Neuronal stem cell (in vitro differentiated cells): ENCODE measurements around the gene MAB21L4.
A peak's percentile ranks its signal among the peaks of the same experiment; 100 is the strongest.

Experiments
- DNase-seq: peaks from one replicate; pipeline ENCODE4 v3.0.0-alpha.2; 2013; ENCODE audit warnings: low spot score
- H2AFZ ChIP-seq: one replicate; pipeline ENCODE4 v1.6.1; 2013; ENCODE audit warnings: mild to moderate bottlenecking, low read length, inconsistent platforms
- H2AK5ac ChIP-seq: 2 replicates; pipeline ENCODE4 v1.6.1; 2013; ENCODE audit warnings: low read depth, mild to moderate bottlenecking, inconsistent platforms, low read length, moderate library complexity, mixed read lengths
- H2BK120ac ChIP-seq: 2 replicates; pipeline ENCODE4 v1.6.1; 2013; ENCODE audit warnings: low read depth, mild to moderate bottlenecking, inconsistent platforms, low read length, moderate library complexity, mixed read lengths
- H2BK12ac ChIP-seq: one replicate; pipeline ENCODE4 v1.6.1; 2013; ENCODE audit warnings: low read length, inconsistent platforms
- H2BK15ac ChIP-seq: 2 replicates; pipeline ENCODE4 v1.6.1; 2013; ENCODE audit warnings: mild to moderate bottlenecking, low read length, inconsistent platforms, mixed read lengths
- H2BK5ac ChIP-seq: one replicate; pipeline ENCODE4 v1.6.1; 2013; ENCODE audit warnings: inconsistent platforms, mild to moderate bottlenecking, low read length, moderate library complexity
- H3K14ac ChIP-seq: one replicate; pipeline ENCODE4 v1.6.1; 2013; ENCODE audit warnings: low read length, inconsistent platforms
- H3K18ac ChIP-seq: 2 replicates; pipeline ENCODE4 v1.6.1; 2013; ENCODE audit warnings: low read length, inconsistent platforms
- H3K23ac ChIP-seq: 2 replicates; pipeline ENCODE4 v1.6.1; 2013; ENCODE audit warnings: low read depth, mild to moderate bottlenecking, mixed read lengths, low read length, inconsistent platforms; ENCODE audit not compliant: poor library complexity
- H3K27ac ChIP-seq: replicated peaks from 3 replicates; pipeline ENCODE4 v1.5.1; 2013; ENCODE audit warnings: low read length, inconsistent platforms
- H3K27me3 ChIP-seq, 3 experiments: 2 replicates each; pipeline ENCODE4 v1.6.1; 2013; ENCODE audit warnings: low read length in 3 of 3, mild to moderate bottlenecking in 2 of 3, inconsistent platforms in 1 of 3, low read depth in 1 of 3, mixed read lengths in 1 of 3, moderate library complexity in 1 of 3; ENCODE audit not compliant: control insufficient read depth in 3 of 3, insufficient read depth in 3 of 3
- H3K36me3 ChIP-seq, 2 donors: replicated peaks in 1 of 2; 2 replicates each; pipeline ENCODE4 v1.6.1; 2013; ENCODE audit warnings: low read length in 2 of 2; ENCODE audit not compliant: control insufficient read depth in 2 of 2, insufficient read depth in 2 of 2
- H3K4ac ChIP-seq: 2 replicates; pipeline ENCODE4 v1.6.1; 2013; ENCODE audit warnings: inconsistent platforms, mild to moderate bottlenecking, low read length, moderate library complexity
- H3K4me1 ChIP-seq, 2 donors: 1 replicate in 1 of 2; 2 replicates in 1 of 2; pipeline ENCODE4 v1.6.1; 2013; ENCODE audit warnings: low read length in 2 of 2, low read depth in 1 of 2; ENCODE audit not compliant: control insufficient read depth in 2 of 2, insufficient read depth in 1 of 2
- H3K4me2 ChIP-seq: one replicate; pipeline ENCODE4 v1.6.1; 2013; ENCODE audit warnings: mild to moderate bottlenecking, low read length, inconsistent platforms; ENCODE audit not compliant: insufficient read depth, poor library complexity, severe bottlenecking
- H3K4me3 ChIP-seq, 2 donors: 2 replicates each; pipeline ENCODE4 v1.5.1; 2013; ENCODE audit warnings: low read length in 2 of 2, mild to moderate bottlenecking in 2 of 2, inconsistent platforms in 1 of 2, moderate library complexity in 1 of 2
- H3K79me1 ChIP-seq: one replicate; pipeline ENCODE4 v1.6.1; 2013; ENCODE audit warnings: low read depth, mild to moderate bottlenecking, inconsistent platforms, low read length, moderate library complexity
- H3K9ac ChIP-seq: one replicate; pipeline ENCODE4 v1.6.1; 2013; ENCODE audit warnings: mild to moderate bottlenecking, low read depth, low read length, inconsistent platforms; ENCODE audit not compliant: poor library complexity
- H3K9me3 ChIP-seq, 2 donors: replicated peaks in 1 of 2; 2 replicates each; pipeline versions ENCODE3 to v1.6.1; 2013; ENCODE audit warnings: low read length in 2 of 2, mild to moderate bottlenecking in 2 of 2, inconsistent platforms in 1 of 2, low read depth in 1 of 2, mixed read lengths in 1 of 2, moderate library complexity in 1 of 2; ENCODE audit not compliant: control insufficient read depth in 2 of 2, insufficient read depth in 1 of 2
- H4K8ac ChIP-seq: one replicate; pipeline ENCODE4 v1.6.1; 2013; ENCODE audit warnings: low read depth, mild to moderate bottlenecking, inconsistent platforms, low read length, moderate library complexity
- H4K91ac ChIP-seq: one replicate; pipeline ENCODE4 v1.6.1; 2013; ENCODE audit warnings: low read length, low read depth, mild to moderate bottlenecking, inconsistent platforms; ENCODE audit not compliant: poor library complexity
- WGBS, 2 donors: extraction: QIAGEN DNeasy Blood & Tissue Kit; methylation state at CpG; one replicate each; pipeline ENCODE4 v1.1.7; 2013; ENCODE audit warnings: missing lambda C conversion rate in 2 of 2, mixed read lengths in 1 of 2; ENCODE audit not compliant: insufficient read length in 2 of 2, insufficient replicate concordance in 1 of 2; ENCODE audit errors: extremely low coverage in 2 of 2; 5-methylcytosine and 5-hydroxymethylcytosine counted together

MAB21L4 gene

DNA sequence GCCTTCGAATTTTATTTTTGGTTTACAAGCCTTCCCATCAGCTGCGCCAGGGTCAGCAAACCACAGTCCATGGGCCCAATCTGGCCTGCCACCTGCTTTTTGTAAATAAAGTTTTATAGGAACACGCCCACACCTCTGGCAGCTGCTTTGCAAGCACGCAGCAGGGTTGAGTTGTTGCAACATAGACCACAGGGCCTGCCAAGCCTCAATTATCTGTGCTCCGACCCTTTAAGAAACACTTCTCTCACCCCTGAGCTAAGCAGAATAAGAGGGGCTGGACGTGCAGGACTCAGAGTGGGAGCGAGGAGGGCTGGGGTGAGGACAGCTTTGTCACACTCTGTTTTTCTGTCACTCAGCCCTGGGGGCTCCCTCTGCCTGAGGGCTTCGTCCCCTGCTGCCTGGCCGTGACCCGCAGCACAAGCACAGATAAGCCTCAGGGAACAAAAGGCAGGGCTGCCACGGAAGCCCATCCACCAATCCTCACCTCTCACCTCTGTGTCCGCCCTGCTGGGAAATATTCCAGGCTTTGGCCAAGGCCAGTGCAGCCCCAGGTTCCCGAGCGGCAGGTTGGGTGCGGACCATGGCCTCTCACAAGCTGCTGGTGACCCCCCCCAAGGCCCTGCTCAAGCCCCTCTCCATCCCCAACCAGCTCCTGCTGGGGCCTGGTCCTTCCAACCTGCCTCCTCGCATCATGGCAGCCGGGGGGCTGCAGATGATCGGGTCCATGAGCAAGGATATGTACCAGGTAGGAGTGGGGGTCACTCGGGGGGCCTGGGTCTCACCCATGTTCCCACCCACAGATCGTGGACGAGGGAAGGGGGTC is 27.5 kb downstream of the MAB21L4 start, which contains the start of gene AGXT:
Gene AGXT, plus strand, starts transcription at position 539 of the 823 bp plus-strand sequence. Its CDS starts 42 bp downstream, at position 581.
- peak within 1 kb of the TSS; percentile 45 for H3K23ac ChIP-seq
- no peak within 1 kb of the TSS for H3K9ac ChIP-seq
- peaks cover 0 to 71% (median 0%) of the 10 kb centered on the region in 3 experiments for H3K27me3 ChIP-seq
- H2BK15ac ChIP-seq: peak within 1 kb of the TSS; percentile 25
- no peak within 1 kb of the TSS for H3K4ac ChIP-seq
- H3K18ac ChIP-seq: peak within 1 kb of the TSS; percentile 44
- peaks cover 0 to 2% of the 10 kb centered on the region in 2 donors for H3K36me3 ChIP-seq
- WGBS, 2 donors: no CpG with 5 or more reads among the region's 21 CpGs
- no peak within 1 kb of the TSS for H3K4me3 ChIP-seq
- peaks cover 2% of the 10 kb centered on the region for H3K79me1 ChIP-seq
- H2BK12ac ChIP-seq: no peak within 1 kb of the TSS
- H3K4me1 ChIP-seq: peaks cover 0 to 4% of the 10 kb centered on the region in 2 donors
- no peak within 1 kb of the TSS for H3K4me2 ChIP-seq
- H3K27ac ChIP-seq: no peak within 1 kb of the TSS
- H4K8ac ChIP-seq: peak within 1 kb of the TSS; percentile 72
- no peak within 1 kb of the TSS for H2BK5ac ChIP-seq
- peak within 1 kb of the TSS; percentile 60 for H3K14ac ChIP-seq
- H3K9me3 ChIP-seq: no peaks in the 10 kb centered on the region
- peak within 1 kb of the TSS; percentile 87 for H2AK5ac ChIP-seq
- H4K91ac ChIP-seq: no peak within 1 kb of the TSS
- no peak within 1 kb of the TSS for H2BK120ac ChIP-seq
- no peak for DNase-seq
- H2AFZ ChIP-seq: peak within 1 kb of the TSS; percentile 11

DNA sequence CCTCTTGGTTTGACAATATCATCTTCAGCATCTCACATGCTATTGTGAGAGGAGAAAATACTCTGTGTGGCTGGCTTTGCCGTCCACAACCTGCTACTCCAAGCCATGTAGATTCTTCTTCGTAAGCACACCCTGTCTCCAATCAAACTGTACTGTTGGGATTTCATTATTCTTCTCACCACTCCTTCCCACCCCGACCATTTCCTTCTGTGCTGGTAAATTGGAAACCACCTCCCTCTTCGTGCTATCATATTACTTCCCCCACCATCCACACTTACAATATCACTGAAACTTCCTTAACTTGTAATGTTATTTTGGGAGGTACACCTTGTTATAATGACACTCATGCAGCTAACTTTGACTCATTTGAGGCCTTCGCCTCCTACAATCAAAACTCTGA is 30.6 kb downstream of the MAB21L4 start:
- H3K9ac ChIP-seq: no peak overlapping the region
- H3K27ac ChIP-seq: no peak overlapping the region
- H4K91ac ChIP-seq: no peak overlapping the region
- H3K4me3 ChIP-seq: no peak overlapping the region
- H2AK5ac ChIP-seq: no peak overlapping the region
- H2BK15ac ChIP-seq: no peak overlapping the region
- no peak overlapping the region for H4K8ac ChIP-seq
- H3K36me3 ChIP-seq: no peaks in the 10 kb centered on the region
- no peak overlapping the region for H2BK5ac ChIP-seq
- no peak overlapping the region for H3K4ac ChIP-seq
- no peak overlapping the region for H3K4me2 ChIP-seq
- DNase-seq: no peak
- H3K23ac ChIP-seq: no peak overlapping the region
- peaks cover 0 to 71% (median 0%) of the 10 kb centered on the region in 3 experiments for H3K27me3 ChIP-seq
- H2BK12ac ChIP-seq: no peak overlapping the region
- H3K79me1 ChIP-seq: no peaks in the 10 kb centered on the region
- peaks cover 0 to 4% of the 10 kb centered on the region in 2 donors for H3K4me1 ChIP-seq
- H3K14ac ChIP-seq: no peak overlapping the region
- H3K9me3 ChIP-seq: no peaks in the 10 kb centered on the region
- H2BK120ac ChIP-seq: no peak overlapping the region
- H3K18ac ChIP-seq: no peak overlapping the region
- H2AFZ ChIP-seq: no peak overlapping the region
- no CpG with 5 or more reads among the region's 5 CpGs for WGBS, 2 donors

DNA sequence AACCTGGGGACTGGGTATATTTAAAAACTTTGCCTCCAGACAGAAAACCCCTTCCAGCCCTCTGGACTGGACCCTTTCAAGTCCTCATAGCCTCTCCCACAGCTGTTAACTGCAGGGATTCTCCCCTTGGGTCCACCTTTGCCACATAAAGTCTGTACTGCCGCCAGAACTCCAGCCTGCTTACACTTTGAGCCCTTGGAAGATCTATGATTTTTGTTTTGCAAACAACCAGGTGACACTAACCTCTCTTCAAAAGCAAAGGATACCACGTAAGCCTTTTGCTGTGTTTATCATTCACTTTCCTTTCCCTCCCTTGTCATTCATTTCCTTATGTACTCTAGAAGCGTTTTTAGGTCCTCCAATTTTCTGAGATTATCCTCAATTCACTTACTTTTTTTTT is 31.5 kb downstream of the MAB21L4 start:
- H3K36me3 ChIP-seq: no peaks in the 10 kb centered on the region
- H4K91ac ChIP-seq: no peak overlapping the region
- H2BK12ac ChIP-seq: no peak overlapping the region
- H3K14ac ChIP-seq: no peak overlapping the region
- H3K4ac ChIP-seq: no peak overlapping the region
- H3K4me2 ChIP-seq: no peak overlapping the region
- H3K27ac ChIP-seq: no peak overlapping the region
- no peak overlapping the region for H2AK5ac ChIP-seq
- WGBS, 2 donors: no CpG with 5 or more reads among the region's 3 CpGs
- no peaks in the 10 kb centered on the region for H3K79me1 ChIP-seq
- DNase-seq: no peak
- no peak overlapping the region for H3K9ac ChIP-seq
- no peak overlapping the region for H3K23ac ChIP-seq
- H3K4me1 ChIP-seq: peaks cover 0 to 4% of the 10 kb centered on the region in 2 donors
- no peak overlapping the region for H3K18ac ChIP-seq
- H2BK5ac ChIP-seq: no peak overlapping the region
- H2BK15ac ChIP-seq: no peak overlapping the region
- H4K8ac ChIP-seq: no peak overlapping the region
- no peak overlapping the region for H2BK120ac ChIP-seq
- H3K4me3 ChIP-seq: no peak overlapping the region
- no peaks in the 10 kb centered on the region for H3K9me3 ChIP-seq
- no peak overlapping the region for H2AFZ ChIP-seq
- peaks cover 0 to 68% (median 0%) of the 10 kb centered on the region in 3 experiments for H3K27me3 ChIP-seq

DNA sequence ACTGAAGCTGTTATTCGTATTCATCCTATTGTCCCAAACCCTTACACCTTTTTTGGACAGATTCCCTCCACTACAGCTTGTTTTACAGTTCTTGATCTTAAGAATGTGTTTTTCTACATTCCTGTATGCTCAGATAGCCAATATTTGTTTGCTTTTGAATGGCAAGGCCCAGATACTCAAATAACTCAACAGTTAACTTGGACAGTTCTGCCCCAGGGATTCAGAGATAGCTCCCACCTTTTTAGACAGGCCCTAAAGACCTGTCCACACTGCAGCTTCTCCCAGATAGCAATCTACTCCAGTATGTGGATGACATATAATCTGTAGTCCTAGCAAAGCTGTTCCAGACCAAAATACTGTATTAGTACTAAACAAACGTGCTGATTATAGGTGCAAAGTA is 34.4 kb downstream of the MAB21L4 start:
- WGBS, 2 donors: no CpG with 5 or more reads among the region's 2 CpGs
- H3K79me1 ChIP-seq: no peaks in the 10 kb centered on the region
- no peak for DNase-seq

More for the DNA sequence above, 34.4 kb downstream of the MAB21L4 start:
- Histone ChIP-seq H4K8ac (no peak overlapping the region), H2BK12ac (no peak overlapping the region), H3K4ac (no peak overlapping the region), H2BK120ac (no peak overlapping the region), H3K18ac (no peak overlapping the region), H3K23ac (no peak overlapping the region), H2AK5ac (no peak overlapping the region), H3K4me3 (no peak overlapping the region), H3K4me1 (no peaks in the 10 kb centered on the region), H2BK15ac (no peak overlapping the region), H3K14ac (no peak overlapping the region), H3K27me3 (peaks cover 0 to 59% (median 0%) of the 10 kb centered on the region in 3 experiments), H4K91ac (no peak overlapping the region), H3K9ac (no peak overlapping the region), H3K9me3 (no peaks in the 10 kb centered on the region), H3K36me3 (no peaks in the 10 kb centered on the region), H2AFZ (no peak overlapping the region), H3K27ac (no peak overlapping the region), H2BK5ac (no peak overlapping the region), H3K4me2 (no peak overlapping the region)
